GM19023 (cell line): ENCODE data around the gene SDCBP2.

Source experiments
- ATAC-seq: cut with Tn5 transposase; IDR thresholded peaks from one replicate; pipeline ENCODE4 v1.9.1; 2021; ENCODE audit warnings: mild to moderate bottlenecking, moderate library complexity; ENCODE audit not compliant: unreplicated experiment

SDCBP2 gene

GRCh38 chr20:1328680-1329330 lies at the start of gene SDCBP2:
Gene SDCBP2 (minus strand): TSS chr20:1329139. CDS start chr20:1320416, 8,723 bp downstream.
- ATAC-seq: no peak

GRCh38 chr20:1378735-1379125 lies 49.8 kb upstream of the SDCBP2 start:
- no peak for ATAC-seq

GRCh38 chr20:1377984-1378734 lies 49.2 kb upstream of the SDCBP2 start:
- no peak for ATAC-seq

GRCh38 chr20:1377341-1377871 lies 48.5 kb upstream of the SDCBP2 start:
- ATAC-seq: peak; percentile 49

GRCh38 chr20:1376408-1377270 lies 47.7 kb upstream of the SDCBP2 start:
- ATAC-seq: no peak

GRCh38 chr20:1376007-1376406 lies 47.1 kb upstream of the SDCBP2 start:
- ATAC-seq: no peak

GRCh38 chr20:1375515-1375914 lies 46.6 kb upstream of the SDCBP2 start:
- no peak for ATAC-seq

GRCh38 chr20:1374246-1374645 lies 45.3 kb upstream of the SDCBP2 start:
- ATAC-seq: no peak

- no peak for ATAC-seq
Observed at GRCh38 chr20:1373614-1374013, 44.7 kb upstream of the SDCBP2 start.

- no peak for ATAC-seq
Observed at GRCh38 chr20:1373036-1373435, 44.1 kb upstream of the SDCBP2 start.

- ATAC-seq: no peak
Observed at GRCh38 chr20:1371830-1372539, 43.0 kb upstream of the SDCBP2 start.

- ATAC-seq: no peak
Observed at GRCh38 chr20:1371202-1371782, 42.4 kb upstream of the SDCBP2 start.

GRCh38 chr20:1370548-1371110 lies 41.7 kb upstream of the SDCBP2 start:
- ATAC-seq: no peak

- ATAC-seq: no peak
Observed at GRCh38 chr20:1369970-1370369, 41.0 kb upstream of the SDCBP2 start.

GRCh38 chr20:1368448-1369199 lies 39.7 kb upstream of the SDCBP2 start:
- no peak for ATAC-seq

- ATAC-seq: no peak
Observed at GRCh38 chr20:1367479-1367878, 38.5 kb upstream of the SDCBP2 start.

- no peak for ATAC-seq
Observed at GRCh38 chr20:1364106-1364505, 35.2 kb upstream of the SDCBP2 start.

GRCh38 chr20:1363522-1363921 lies 34.6 kb upstream of the SDCBP2 start:
- no peak for ATAC-seq

GRCh38 chr20:1362484-1362883 lies 33.5 kb upstream of the SDCBP2 start:
- ATAC-seq: no peak
